Neural progenitor cell (in vitro differentiated cells): ENCODE results near the gene DNM1L. TPM values are rescaled to one million over a fixed set of nuclear protein-coding genes. Genes with fewer than 3 reads are reported as not detected.
A peak's percentile ranks its signal among the peaks of the same experiment; 100 is the strongest.

Experiments
- DNase-seq: peaks from one replicate; pipeline ENCODE4 v3.0.0-alpha.2; 2016; ENCODE audit warnings: low spot score
- H2AFZ ChIP-seq: fragments of 200-600 bp; sonication (generic); replicated peaks from 2 replicates; pipeline ENCODE4 v1.6.1; 2016; ENCODE audit warnings: antibody characterized with exemption
- H3F3A ChIP-seq: fragments of 200-600 bp; sonication (generic); 2 replicates; pipeline ENCODE4 v1.6.1; 2016; ENCODE audit warnings: antibody characterized with exemption, low read depth
- H3K27ac ChIP-seq: fragments of 200-600 bp; sonication (generic); 2 replicates; pipeline ENCODE4 v1.5.1; 2016; ENCODE audit warnings: mild to moderate bottlenecking
- H3K27me3 ChIP-seq: fragments of 200-600 bp; sonication (generic); 2 replicates; pipeline ENCODE4 v1.6.1; 2016; ENCODE audit warnings: mild to moderate bottlenecking, moderate library complexity
- H3K36me3 ChIP-seq: fragments of 200-600 bp; sonication (generic); 2 replicates; pipeline ENCODE4 v1.5.1; 2016
- H3K4me1 ChIP-seq: fragments of 200-600 bp; sonication (generic); 2 replicates; pipeline ENCODE4 v1.6.1; 2016; ENCODE audit warnings: mixed run types
- H3K4me2 ChIP-seq: fragments of 200-600 bp; sonication (generic); 2 replicates; pipeline ENCODE4 v1.6.1; 2016
- H3K4me3 ChIP-seq: fragments of 200-600 bp; sonication (generic); 2 replicates; pipeline ENCODE4 v1.5.1; 2016
- H3K79me2 ChIP-seq: fragments of 200-600 bp; sonication (generic); 2 replicates; pipeline ENCODE4 v1.6.1; 2016; ENCODE audit warnings: low read depth
- H3K9ac ChIP-seq: fragments of 200-600 bp; sonication (generic); 2 replicates; pipeline ENCODE4 v1.6.1; 2016
- H3K9me3 ChIP-seq: fragments of 200-600 bp; sonication (generic); 2 replicates; pipeline ENCODE4 v1.5.1; 2016; ENCODE audit warnings: low read depth
- H4K20me1 ChIP-seq: fragments of 200-600 bp; sonication (generic); 2 replicates; pipeline ENCODE4 v1.6.1; 2016; ENCODE audit warnings: low read depth
- H3K27ac Mint-ChIP-seq: 3 replicates; pipeline ENCODE4 v1.8.0; 2021; ENCODE audit warnings: mixed read lengths
- H3K27me3 Mint-ChIP-seq: 2 replicates; pipeline ENCODE4 v1.8.0; 2022; ENCODE audit warnings: low read depth, mild to moderate bottlenecking, inconsistent platforms, moderate library complexity, mixed read lengths; ENCODE audit not compliant: insufficient read depth
- H3K36me3 Mint-ChIP-seq: 3 replicates; pipeline ENCODE4 v1.8.0; 2021; ENCODE audit warnings: mixed read lengths
- H3K4me1 Mint-ChIP-seq: 3 replicates; pipeline ENCODE4 v1.8.0; 2021; ENCODE audit warnings: mixed read lengths
- H3K4me3 Mint-ChIP-seq: 3 replicates; pipeline ENCODE4 v1.8.0; 2021; ENCODE audit warnings: mild to moderate bottlenecking, moderate library complexity, mixed read lengths
- H3K9me3 Mint-ChIP-seq: 3 replicates; pipeline ENCODE4 v1.8.0; 2020; ENCODE audit warnings: mixed read lengths
- EZH2 ChIP-seq: fragments of 200-600 bp; sonication (generic); IDR thresholded peaks from 2 replicates; pipeline ENCODE4 v1.6.1; 2017; ENCODE audit warnings: antibody characterized with exemption, mild to moderate bottlenecking, moderate library complexity
- EZH2phosphoT487 ChIP-seq: fragments of 200-600 bp; sonication (generic); IDR thresholded peaks from 2 replicates; pipeline ENCODE4 v1.6.1; 2017; ENCODE audit warnings: antibody characterized with exemption
- total RNA-seq: library from RNA; depleted of rRNA; stranded (reverse); fragments of >200 nt; gene quantifications from 2 replicates; pipeline ENCODE4 v1.2.3, GENCODE V29; 2015; ENCODE audit warnings: low replicate concordance
- TF ChIP-seq, protein P1 (sequence below): fragments of 200-600 bp; sonication (generic); IDR thresholded peaks from 2 replicates; pipeline ENCODE4 v1.5.1; 2017; ENCODE audit warnings: antibody characterized with exemption, mild to moderate bottlenecking

Gene DNM1L
- total RNA-seq, 1 donor from 2014 or later, result 133 TPM

DNA sequence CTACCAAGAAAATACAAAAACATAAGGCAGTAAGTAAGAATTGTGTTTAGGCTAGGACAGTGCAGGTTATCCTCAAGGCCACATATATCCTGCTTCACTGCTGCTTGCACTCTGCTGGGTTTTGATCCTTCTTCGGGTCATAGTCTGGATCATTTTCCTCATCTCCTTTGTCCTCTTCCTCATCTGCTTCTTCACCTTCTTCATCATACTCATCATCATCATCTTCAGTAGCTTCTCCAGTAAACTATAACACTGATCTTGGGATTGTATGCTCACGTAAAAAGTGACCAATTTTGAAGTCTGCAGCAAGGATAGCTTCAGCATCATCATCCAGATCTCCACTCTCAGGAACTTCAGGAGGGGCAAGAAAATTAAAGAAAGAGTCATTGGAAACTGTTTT lies 47.2 kb downstream of the DNM1L start:
- Histone ChIP-seq H3K27ac (no peak overlapping the region), H3F3A (peaks cover 6% of the 10 kb centered on the region), H4K20me1 (no peaks in the 10 kb centered on the region), H3K9me3 (no peaks in the 10 kb centered on the region), H3K4me2 (no peak overlapping the region), H3K36me3 (peaks cover 11% of the 10 kb centered on the region), H2AFZ (no peak overlapping the region), H3K79me2 (no peaks in the 10 kb centered on the region), H3K4me1 (no peaks in the 10 kb centered on the region), H3K27me3 (no peaks in the 10 kb centered on the region), H3K4me3 (no peak overlapping the region), H3K9ac (no peak overlapping the region)
- Mint-ChIP-seq H3K36me3 (peaks cover 28% of the 10 kb centered on the region), H3K4me1 (no peaks in the 10 kb centered on the region), H3K27ac (no peak overlapping the region), H3K4me3 (no peak overlapping the region), H3K9me3 (no peaks in the 10 kb centered on the region), H3K27me3 (peaks cover 2% of the 10 kb centered on the region)
- DNase-seq, result no peak
- TF ChIP-seq EZH2phosphoT487 (no peak), EZH2 (no peak)
- TF ChIP-seq, protein P1, sequence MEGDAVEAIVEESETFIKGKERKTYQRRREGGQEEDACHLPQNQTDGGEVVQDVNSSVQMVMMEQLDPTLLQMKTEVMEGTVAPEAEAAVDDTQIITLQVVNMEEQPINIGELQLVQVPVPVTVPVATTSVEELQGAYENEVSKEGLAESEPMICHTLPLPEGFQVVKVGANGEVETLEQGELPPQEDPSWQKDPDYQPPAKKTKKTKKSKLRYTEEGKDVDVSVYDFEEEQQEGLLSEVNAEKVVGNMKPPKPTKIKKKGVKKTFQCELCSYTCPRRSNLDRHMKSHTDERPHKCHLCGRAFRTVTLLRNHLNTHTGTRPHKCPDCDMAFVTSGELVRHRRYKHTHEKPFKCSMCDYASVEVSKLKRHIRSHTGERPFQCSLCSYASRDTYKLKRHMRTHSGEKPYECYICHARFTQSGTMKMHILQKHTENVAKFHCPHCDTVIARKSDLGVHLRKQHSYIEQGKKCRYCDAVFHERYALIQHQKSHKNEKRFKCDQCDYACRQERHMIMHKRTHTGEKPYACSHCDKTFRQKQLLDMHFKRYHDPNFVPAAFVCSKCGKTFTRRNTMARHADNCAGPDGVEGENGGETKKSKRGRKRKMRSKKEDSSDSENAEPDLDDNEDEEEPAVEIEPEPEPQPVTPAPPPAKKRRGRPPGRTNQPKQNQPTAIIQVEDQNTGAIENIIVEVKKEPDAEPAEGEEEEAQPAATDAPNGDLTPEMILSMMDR, result no peak

DNA sequence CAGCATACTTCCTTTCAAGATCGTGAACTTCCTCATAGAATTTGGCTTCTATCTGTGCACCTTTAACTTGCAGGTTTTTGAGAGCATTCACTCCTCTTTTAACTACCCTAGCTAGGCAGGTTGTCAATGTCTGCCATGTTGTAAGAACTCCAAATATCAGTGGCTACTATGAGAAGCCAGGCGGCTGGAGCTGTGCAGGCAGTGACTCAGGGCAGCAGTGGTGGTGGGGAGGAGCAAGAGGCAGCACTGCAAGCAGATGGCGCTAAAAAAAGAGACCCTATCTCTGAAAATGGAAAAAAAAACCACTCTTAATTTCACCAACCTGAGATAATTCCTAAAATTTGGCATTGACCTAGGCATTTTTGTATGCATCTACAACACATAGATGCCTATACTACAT lies 48.1 kb downstream of the DNM1L start:
- H3K27me3 Mint-ChIP-seq, result no peaks in the 10 kb centered on the region
- Histone ChIP-seq H3K4me2 (no peak overlapping the region), H3F3A (peaks cover 6% of the 10 kb centered on the region), H3K79me2 (no peaks in the 10 kb centered on the region), H3K9me3 (no peaks in the 10 kb centered on the region), H3K4me3 (no peak overlapping the region), H2AFZ (no peak overlapping the region), H3K4me1 (no peaks in the 10 kb centered on the region), H4K20me1 (no peaks in the 10 kb centered on the region), H3K9ac (no peak overlapping the region), H3K27ac (no peak overlapping the region), H3K27me3 (no peaks in the 10 kb centered on the region), H3K36me3 (peaks cover 9% of the 10 kb centered on the region)
- H3K4me1 Mint-ChIP-seq, result no peaks in the 10 kb centered on the region
- H3K27ac Mint-ChIP-seq, result no peak overlapping the region
- H3K36me3 Mint-ChIP-seq, result peaks cover 31% of the 10 kb centered on the region
- no peak overlapping the region for H3K4me3 Mint-ChIP-seq
- DNase-seq, result no peak
- TF ChIP-seq EZH2phosphoT487 (no peak), EZH2 (no peak)
- TF ChIP-seq, protein P1, result no peak
- H3K9me3 Mint-ChIP-seq, result no peaks in the 10 kb centered on the region

DNA sequence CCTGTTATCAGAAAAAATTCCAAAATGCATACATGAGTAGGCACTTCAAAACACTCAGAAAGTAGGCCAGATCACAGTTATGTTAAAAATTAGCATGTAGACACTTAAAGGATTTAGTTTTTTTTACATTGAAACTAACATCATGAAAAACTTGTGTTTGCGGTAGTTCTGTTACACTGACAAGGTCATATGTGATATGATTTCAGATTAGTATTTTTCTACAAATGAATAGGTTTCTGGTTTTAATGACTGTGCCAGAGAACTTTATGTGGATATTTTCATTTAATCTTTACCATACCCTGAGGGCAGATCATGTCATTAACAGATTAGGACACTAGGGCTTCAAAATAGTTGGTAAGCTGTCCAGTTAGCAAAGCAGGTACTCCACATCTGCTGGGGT lies 55.9 kb downstream of the DNM1L start:
- Histone ChIP-seq H3K9ac (no peak overlapping the region), H3K4me3 (no peak overlapping the region), H3F3A (peaks cover 10% of the 10 kb centered on the region), H2AFZ (no peak overlapping the region), H3K9me3 (no peaks in the 10 kb centered on the region), H3K27ac (no peak overlapping the region), H3K4me2 (no peak overlapping the region), H3K4me1 (peaks cover 10% of the 10 kb centered on the region), H4K20me1 (peaks cover 7% of the 10 kb centered on the region), H3K79me2 (no peaks in the 10 kb centered on the region), H3K36me3 (peaks cover 14% of the 10 kb centered on the region), H3K27me3 (no peaks in the 10 kb centered on the region)
- TF ChIP-seq EZH2phosphoT487, result no peak
- no peak for TF ChIP-seq EZH2
- TF ChIP-seq, protein P1, result no peak
- H3K9me3 Mint-ChIP-seq, result no peaks in the 10 kb centered on the region
- no peaks in the 10 kb centered on the region for H3K27me3 Mint-ChIP-seq
- H3K36me3 Mint-ChIP-seq, result peaks cover 10% of the 10 kb centered on the region
- DNase-seq, result no peak
- H3K4me1 Mint-ChIP-seq, result no peaks in the 10 kb centered on the region
- H3K27ac Mint-ChIP-seq, result no peak overlapping the region
- H3K4me3 Mint-ChIP-seq, result no peak overlapping the region

DNA sequence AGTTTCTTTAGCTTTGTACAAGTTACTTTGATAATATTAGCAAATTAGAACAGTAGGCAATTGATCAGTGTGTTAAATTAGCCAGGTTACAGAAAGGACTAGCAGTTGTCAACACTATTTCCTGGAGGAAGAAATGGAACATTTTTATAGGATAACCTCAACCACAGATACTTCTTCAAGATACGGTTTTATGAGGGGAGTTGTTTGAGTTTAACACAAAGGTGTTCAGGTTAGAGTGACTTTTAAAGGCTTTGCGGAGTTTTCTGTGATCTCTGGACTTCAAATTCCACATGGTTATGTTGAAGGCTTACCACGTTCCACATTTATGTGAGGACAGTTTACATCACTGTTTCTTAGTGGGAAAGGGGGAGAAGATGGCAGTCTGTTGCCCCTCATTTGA lies 57.3 kb downstream of the DNM1L start:
- Mint-ChIP-seq H3K9me3 (no peaks in the 10 kb centered on the region), H3K4me1 (no peaks in the 10 kb centered on the region), H3K36me3 (peaks cover 7% of the 10 kb centered on the region), H3K27me3 (no peaks in the 10 kb centered on the region), H3K27ac (no peak overlapping the region), H3K4me3 (no peak overlapping the region)
- TF ChIP-seq, protein P1, result no peak
- TF ChIP-seq EZH2phosphoT487 (no peak), EZH2 (no peak)
- peaks cover 10% of the 10 kb centered on the region for H3K4me1 ChIP-seq
- no peak overlapping the region for H2AFZ ChIP-seq
- peaks cover 10% of the 10 kb centered on the region for H3F3A ChIP-seq
- no peaks in the 10 kb centered on the region for H3K27me3 ChIP-seq
- no peak overlapping the region for H3K4me3 ChIP-seq
- no peak for DNase-seq
- peaks cover 9% of the 10 kb centered on the region for H4K20me1 ChIP-seq
- H3K9me3 ChIP-seq, result no peaks in the 10 kb centered on the region
- H3K36me3 ChIP-seq, result peaks cover 26% of the 10 kb centered on the region
- H3K79me2 ChIP-seq, result no peaks in the 10 kb centered on the region
- H3K9ac ChIP-seq, result no peak overlapping the region
- H3K27ac ChIP-seq, result peak overlapping the region; percentile 30
- H3K4me2 ChIP-seq, result no peak overlapping the region
